Esophagus mucosa (tissue), 1 donor: ENCODE results near the gene CDH4. TPM values are rescaled to one million over a fixed set of nuclear protein-coding genes. Genes with fewer than 3 reads are reported as not detected.

ENCODE experiments used
- ATAC-seq: fragments of 200-7000 bp; cut with Tn5 transposase; one replicate; pipeline ENCODE4 v1.9.1; 2020
- total RNA-seq: library from RNA; stranded (reverse); gene quantifications from one replicate; pipeline ENCODE4 v1.2.4, GENCODE V29; 2023
- donor health status: DM: yes; HTN: yes; CAD: no.

CDH4 gene
- total RNA-seq, 1 donor from 2014 or later: not detected

- no peak for ATAC-seq
Measured at GRCh38 chr20:61797971-61798411, 545.9 kb downstream of the CDH4 start.

DNA sequence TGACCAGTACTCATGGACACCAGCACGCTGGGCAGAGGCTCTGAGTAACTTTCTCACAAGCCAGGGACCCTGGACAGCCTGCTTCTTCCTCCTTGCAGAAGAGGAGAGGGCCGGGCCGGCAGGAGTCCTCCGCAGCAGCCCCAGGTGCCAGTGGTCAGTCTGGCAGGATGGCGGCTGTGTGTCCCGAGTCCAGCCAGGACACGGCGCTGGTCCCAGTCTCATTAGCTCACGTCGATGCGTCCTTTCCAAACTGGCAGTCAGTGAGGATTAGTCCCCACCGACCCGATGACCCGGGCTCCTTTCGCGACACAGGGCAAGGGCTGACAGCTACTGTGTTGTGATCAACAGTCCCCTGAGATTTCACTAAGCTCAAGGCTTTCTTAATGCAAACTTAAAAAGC is 546.6 kb downstream of the CDH4 start:
- no peak for ATAC-seq

DNA sequence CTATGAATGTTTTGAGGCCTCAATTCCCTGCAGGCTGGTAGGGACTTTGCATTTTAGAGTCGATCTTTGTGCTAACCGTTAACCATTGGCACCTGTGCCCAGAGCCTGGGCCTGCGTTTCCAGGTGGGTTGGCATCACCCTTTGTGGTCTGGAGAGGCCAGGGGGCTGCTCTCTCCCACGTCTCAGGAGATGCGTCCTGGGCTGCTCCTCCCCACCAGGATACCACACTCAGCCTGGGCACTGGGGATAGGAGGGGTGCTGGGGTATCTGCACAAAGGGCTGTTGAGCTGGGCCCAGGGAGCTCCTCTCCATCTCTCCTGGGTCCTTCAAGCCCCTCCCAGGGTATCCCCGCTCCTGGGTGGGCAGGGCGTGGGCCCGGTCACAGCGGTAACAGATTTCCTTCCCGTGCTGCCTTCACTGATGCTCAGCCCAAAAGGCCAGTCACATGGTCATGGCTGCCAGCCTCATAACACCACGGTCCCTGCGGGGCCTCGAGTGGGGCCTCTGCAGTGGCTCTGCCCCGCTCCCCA is 547.4 kb downstream of the CDH4 start:
- no peak for ATAC-seq

GRCh38 chr20:61799928-61800327 is 547.9 kb downstream of the CDH4 start:
- ATAC-seq: no peak

DNA sequence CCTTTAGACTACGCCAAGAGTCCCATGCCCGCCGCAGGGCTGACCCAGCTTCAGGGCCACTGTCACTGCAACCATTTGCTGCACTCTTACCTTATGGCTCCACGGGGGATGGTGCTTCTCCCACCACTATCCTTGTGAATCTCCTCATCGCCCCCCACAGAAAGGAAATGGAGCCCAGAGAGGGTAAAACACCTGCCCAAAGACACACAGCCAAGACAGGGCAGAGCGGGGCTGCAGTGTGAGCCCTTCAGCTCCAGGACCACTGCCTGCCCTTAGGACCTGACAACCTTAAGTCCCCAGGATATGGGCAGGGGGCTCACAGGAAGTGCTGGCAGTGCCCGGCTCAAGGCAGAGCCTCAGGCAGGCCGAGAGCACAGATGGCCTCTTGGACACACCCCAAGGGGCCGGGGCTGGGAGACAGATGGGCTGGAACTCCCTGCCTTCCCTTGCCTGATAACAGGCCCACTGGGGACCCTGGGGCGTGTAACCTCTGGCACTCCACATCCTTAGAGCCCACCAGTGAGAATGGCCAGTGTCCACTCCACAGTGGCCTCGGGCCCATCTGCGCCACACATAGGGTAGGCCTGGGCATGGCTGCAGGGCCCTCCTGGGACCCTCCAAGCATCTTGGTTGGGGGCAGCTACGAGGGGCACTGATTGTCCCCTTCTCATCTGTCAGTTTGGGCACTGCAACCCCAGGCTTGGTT is 548.5 kb downstream of the CDH4 start:
- no peak for ATAC-seq

DNA sequence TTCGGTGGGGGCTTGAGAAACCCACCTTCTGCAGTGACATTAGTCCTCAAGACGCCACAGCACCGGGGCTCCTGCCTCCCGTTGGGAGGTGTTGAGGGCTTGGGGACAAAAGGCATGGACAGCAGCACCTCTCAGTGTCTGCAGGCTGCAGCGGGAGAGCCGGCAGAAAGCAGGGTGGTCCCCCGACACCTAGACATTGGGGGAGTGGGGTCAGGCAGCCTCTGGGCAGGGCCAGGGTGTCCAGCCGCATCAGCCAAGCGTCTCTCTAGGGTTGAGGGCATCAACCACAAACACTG is 549.0 kb downstream of the CDH4 start:
- ATAC-seq: no peak

DNA sequence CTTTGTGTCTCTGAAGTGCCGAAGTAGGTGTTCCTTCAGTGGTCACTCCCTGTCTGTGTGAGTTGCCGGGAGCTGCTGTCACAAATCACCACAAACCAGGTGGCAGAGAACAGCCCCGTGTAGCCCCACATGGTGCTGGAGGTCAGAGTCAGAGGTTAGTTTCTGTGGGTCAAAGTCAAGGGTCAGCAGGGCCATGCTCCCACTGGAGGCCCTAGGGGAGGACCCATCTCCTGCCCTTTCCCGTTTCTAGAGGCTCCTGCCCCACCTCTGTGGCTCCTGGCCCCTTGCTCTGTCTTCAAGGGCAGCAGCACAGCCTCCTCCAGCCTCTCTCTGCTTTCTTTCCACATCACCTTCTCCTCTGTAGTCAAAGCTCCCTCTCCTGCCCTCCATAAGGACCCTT is 549.4 kb downstream of the CDH4 start:
- no peak for ATAC-seq

GRCh38 chr20:61801857-61802442 is 549.9 kb downstream of the CDH4 start:
- ATAC-seq: no peak

- no peak for ATAC-seq
Measured at GRCh38 chr20:61802721-61803311, 550.8 kb downstream of the CDH4 start.

- no peak for ATAC-seq
Measured at GRCh38 chr20:61803416-61803914, 551.4 kb downstream of the CDH4 start.

DNA sequence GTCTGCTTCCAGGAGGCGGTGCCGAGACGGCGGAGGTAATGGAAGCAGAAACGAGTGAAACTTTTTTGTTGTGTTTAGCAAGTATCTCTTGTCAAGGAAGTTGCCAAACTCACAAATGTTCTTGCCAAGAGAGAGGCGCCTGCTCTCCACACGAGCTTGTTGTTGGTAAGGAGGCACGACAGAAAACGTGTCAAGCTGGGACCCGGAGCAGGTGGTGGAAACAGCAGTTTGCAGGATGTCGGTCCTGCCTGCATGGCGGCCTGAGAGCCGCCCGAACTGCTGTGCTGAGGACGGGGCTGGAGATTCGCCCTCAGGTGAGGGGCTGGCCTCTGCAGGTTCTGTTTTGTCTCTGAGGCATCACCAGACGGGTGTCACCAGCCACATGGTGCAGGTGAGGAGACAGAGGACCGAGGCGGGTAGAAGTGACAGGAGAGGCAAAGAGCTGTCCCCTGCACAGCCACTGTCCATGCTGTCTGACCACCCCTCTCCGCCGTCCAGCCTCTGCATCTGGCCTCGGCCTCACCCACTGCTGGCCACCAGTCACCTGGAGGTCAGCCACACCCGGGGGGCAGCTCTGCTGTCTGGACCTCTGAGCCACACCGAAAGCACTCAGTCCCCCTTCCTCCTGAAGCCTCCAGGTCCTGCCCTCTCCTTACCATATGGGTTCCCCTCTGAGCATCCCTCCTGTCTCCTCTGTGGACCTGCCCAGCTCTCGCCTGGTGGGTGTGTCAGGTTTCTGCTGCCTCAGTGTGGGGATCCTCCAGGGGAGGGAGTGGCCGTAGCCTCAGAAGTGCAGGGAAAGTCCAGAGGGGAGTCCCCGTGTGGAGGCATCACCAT is 552.1 kb downstream of the CDH4 start:
- no peak for ATAC-seq

DNA sequence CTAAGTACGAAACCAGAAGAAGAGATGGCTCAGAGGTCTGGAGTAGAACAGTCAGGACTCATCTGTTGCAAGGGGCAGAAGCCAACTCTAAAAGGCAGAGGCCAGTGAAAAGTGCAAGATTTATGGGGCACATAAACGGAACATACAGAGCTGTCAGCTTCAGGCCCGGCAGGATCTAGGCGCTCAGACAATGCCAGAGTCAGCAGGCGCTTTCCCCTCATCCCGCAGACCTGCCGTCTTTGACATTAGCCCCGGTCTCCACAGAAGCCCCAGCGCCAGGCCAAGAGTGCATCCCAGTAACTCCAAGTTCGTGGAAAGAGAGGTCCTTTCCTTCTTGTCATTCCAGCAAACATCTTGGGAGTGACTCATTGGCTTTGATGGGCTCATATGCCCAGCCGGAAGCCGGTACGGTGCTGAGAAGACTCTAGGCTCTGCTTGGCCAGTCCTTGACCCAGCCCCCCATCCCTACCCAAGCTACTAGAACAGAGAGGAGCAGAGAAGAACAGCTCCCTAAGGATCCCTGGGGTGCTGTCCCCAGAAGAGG is 552.8 kb downstream of the CDH4 start:
- ATAC-seq: no peak

DNA sequence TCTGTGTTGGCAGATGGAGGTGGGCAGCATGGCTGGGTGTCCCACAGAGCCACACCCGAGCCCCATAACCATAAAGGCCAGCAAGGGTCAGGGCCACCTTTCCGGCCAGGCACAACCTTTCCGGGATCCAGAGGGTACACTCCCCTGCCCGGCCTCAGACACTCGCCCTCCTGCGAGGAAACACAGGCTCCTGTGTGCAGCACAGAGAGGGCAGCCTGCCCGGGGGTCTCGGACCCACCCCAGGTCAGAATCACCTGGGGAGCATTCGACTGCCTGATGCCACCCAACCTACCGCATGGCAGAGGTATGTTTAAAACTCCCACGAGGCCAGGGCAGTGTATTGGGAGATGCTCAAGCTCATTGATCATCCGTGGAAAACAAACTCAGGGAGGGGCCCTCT is 553.3 kb downstream of the CDH4 start:
- no peak for ATAC-seq

- no peak for ATAC-seq
Measured at GRCh38 chr20:61805781-61806180, 553.7 kb downstream of the CDH4 start.

- no peak for ATAC-seq
Measured at GRCh38 chr20:61806314-61806713, 554.3 kb downstream of the CDH4 start.

DNA sequence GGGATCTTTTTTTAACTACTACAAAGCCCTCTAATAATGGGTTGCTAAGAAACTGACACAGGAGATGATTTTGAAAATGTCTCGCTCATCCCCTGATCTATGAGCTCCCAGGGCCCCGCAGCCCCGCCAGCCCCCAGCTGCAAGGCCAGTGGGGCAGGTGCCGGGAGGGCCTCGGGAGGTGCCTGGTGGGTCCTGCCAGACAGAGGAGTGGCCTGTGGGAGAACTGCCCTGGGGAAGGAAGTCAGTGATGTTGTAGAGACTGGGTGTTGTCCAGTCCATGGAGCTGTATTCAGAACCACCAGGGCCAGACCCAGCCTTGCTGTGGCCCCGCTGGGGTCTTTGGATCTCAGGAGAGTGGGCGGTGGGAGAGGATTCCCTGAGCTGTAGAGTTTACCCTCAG is 554.9 kb downstream of the CDH4 start:
- no peak for ATAC-seq

GRCh38 chr20:61807471-61808160 is 555.6 kb downstream of the CDH4 start:
- ATAC-seq: no peak

DNA sequence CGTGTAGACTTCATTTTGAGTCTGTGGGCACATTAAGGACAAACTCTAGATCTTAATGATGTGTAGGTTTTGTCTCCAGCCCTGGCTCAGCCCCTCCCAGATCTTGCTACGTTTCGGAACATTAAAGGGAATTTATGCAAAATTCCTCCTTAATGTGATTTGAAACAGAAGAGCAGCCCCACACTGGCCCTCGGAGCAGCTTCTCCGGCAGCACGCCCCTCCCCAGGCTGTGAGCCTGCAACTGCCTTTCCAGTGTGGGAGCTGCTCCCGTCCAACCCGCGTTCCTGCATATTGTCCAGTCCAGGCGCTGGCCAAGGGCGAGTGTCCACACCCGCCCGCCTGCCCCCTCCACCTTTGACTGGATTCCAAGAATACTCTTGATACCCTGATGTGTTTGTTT is 556.4 kb downstream of the CDH4 start:
- ATAC-seq: no peak

- no peak for ATAC-seq
Measured at GRCh38 chr20:61809006-61809770, 557.1 kb downstream of the CDH4 start.

GRCh38 chr20:61810066-61810737 is 558.1 kb downstream of the CDH4 start:
- no peak for ATAC-seq

- no peak for ATAC-seq
Measured at GRCh38 chr20:61810738-61811135, 558.7 kb downstream of the CDH4 start.
